Ovary (tissue), 9 donors: ENCODE results near the gene TRMT6. TPM values are rescaled to one million over a fixed set of nuclear protein-coding genes. Genes with fewer than 3 reads are reported as not detected.

Source experiments
- DNase-seq, 5 donors: peaks; one replicate each; pipeline ENCODE4 v3.0.0-alpha.2; 2019 to 2020
- H3K27ac ChIP-seq, 2 donors: fragments of 200-600 bp; one replicate each; pipeline versions ENCODE4 v1.5.1 to v1.8.0; 2019 to 2022
- H3K27me3 ChIP-seq: fragments of 200-600 bp; one replicate; pipeline ENCODE4 v1.8.0; 2022
- H3K36me3 ChIP-seq: fragments of 200-600 bp; sonication (generic); one replicate; pipeline ENCODE4 v1.5.1; 2019
- H3K4me1 ChIP-seq: one replicate; pipeline ENCODE4 v1.8.1; 2013; ENCODE audit warnings: mild to moderate bottlenecking, moderate library complexity; ENCODE audit not compliant: insufficient read depth
- H3K4me3 ChIP-seq: fragments of 200-600 bp; sonication (generic); one replicate; pipeline ENCODE4 v1.5.1; 2017
- H3K9me3 ChIP-seq, 2 donors: fragments of 200-600 bp in 1 of 2; sonication (generic) in 1 of 2; one replicate each; pipeline versions ENCODE4 v1.5.1 to v1.8.1; 2013 to 2019; ENCODE audit warnings: mild to moderate bottlenecking in 1 of 2, moderate library complexity in 1 of 2
- CTCF ChIP-seq, 3 donors: fragments of 450-650 bp in 2 of 3; fragments of 200-600 bp in 1 of 3; IDR thresholded peaks; one replicate each; pipeline versions ENCODE4 v1.5.1 to v1.8.0; 2016 to 2022; ENCODE audit warnings: antibody characterized with exemption in 3 of 3, mild to moderate bottlenecking in 1 of 3
- EP300 ChIP-seq: sonication (generic); formaldehyde crosslinking; IDR thresholded peaks from one replicate; pipeline ENCODE4 v1.6.1; 2017; ENCODE audit warnings: antibody characterized with exemption
- POLR2A ChIP-seq: fragments of 450-650 bp; IDR thresholded peaks from one replicate; pipeline ENCODE4 v1.6.1; 2017; ENCODE audit warnings: antibody characterized with exemption, mild to moderate bottlenecking, moderate library complexity
- WGBS, 3 donors: extraction: QIAGEN DNeasy Blood & Tissue Kit in 1 of 3; methylation state at CpG; one replicate each; pipeline versions ENCODE4 v1.1.5 to v1.1.7; 2013 to 2017; 5-methylcytosine and 5-hydroxymethylcytosine counted together
- intact Hi-C, 4 donors: fragments of 100-400 bp; cut with DNase I; formaldehyde crosslinking; loops; one replicate each; pipeline versions ENCODE4 v1.11.0 to v1.15.1; 2022 to 2023
- polyA plus RNA-seq, 2 donors: library from polyadenylated mRNA; stranded (reverse); fragments of 200-250 nt in 1 of 2; fragments of 350-450 nt in 1 of 2; fragmentation: Illumina TruSeq in 1 of 2; extraction: RNeasy Lipid Tissue Mini Kit (QIAGEN cat#74804) in 1 of 2; gene quantifications; one replicate each; pipeline ENCODE4 v1.2.3, GENCODE V29; 2013 to 2014
- total RNA-seq, 7 donors: library from RNA; depleted of rRNA in 2 of 7; stranded (reverse); fragments of >200 nt in 2 of 7; fragmentation: NEBNext Ultra II Directional in 3 of 7; extraction: Animal tissue kit (Norgen Biotek cat#: 25700) in 3 of 7; gene quantifications; one replicate each; pipeline versions ENCODE4 v1.1.0 to v1.2.4, GENCODE V29; 2016 to 2023
- donor health status: DM: no; HTN: no; CAD: no; lungs with moderate emphysema.
- donor health status: DM: no; HTN: no; CAD: no.
- donor health status: Bipolar disorder and iron deficiency.
- donor health status: DM: yes; HTN: yes; CAD: no.
- donor health status: DM: no; HTN: no; CAD: no.
- donor health status: DM: yes; HTN: yes; CAD: no.

TRMT6 gene
- total and polyA plus RNA-seq, 9 donors: 5.8 to 19.3 (median 11.5) TPM

- no peak for DNase-seq
- intact Hi-C loops: no loop called here
- Histone ChIP-seq H3K27ac (no peak overlapping the region), H3K4me3 (no peak overlapping the region), H3K9me3 (no peaks in the 10 kb centered on the region), H3K4me1 (no peaks in the 10 kb centered on the region), H3K36me3 (no peaks in the 10 kb centered on the region), H3K27me3 (no peaks in the 10 kb centered on the region)
- TF ChIP-seq EP300 (no peak), CTCF (IDR thresholded peaks at IDR 0.05) (no peak), POLR2A (no peak)
- WGBS, 3 donors: 72 to 77% (median 74%) methylated on average over 8 of the region's 8 CpGs
These were observed 30.4 kb downstream of the TRMT6 start for GRCh38 chr20:5919626-5920544.

GRCh38 chr20:5918856-5919625 lies 31.3 kb downstream of the TRMT6 start:
- DNase-seq: no peak
- Histone ChIP-seq H3K27me3 (no peaks in the 10 kb centered on the region), H3K9me3 (no peaks in the 10 kb centered on the region), H3K27ac (no peak overlapping the region), H3K36me3 (no peaks in the 10 kb centered on the region), H3K4me1 (no peaks in the 10 kb centered on the region), H3K4me3 (no peak overlapping the region)
- intact Hi-C loops: no loop called here
- 55 to 59% (median 56%) methylated on average over 3 of the region's 3 CpGs for WGBS, 3 donors
- TF ChIP-seq CTCF (IDR thresholded peaks at IDR 0.05) (no peak), EP300 (no peak), POLR2A (no peak)

- no peaks in the 10 kb centered on the region for H3K36me3 ChIP-seq
- H3K4me3 ChIP-seq: no peak overlapping the region
- no peaks in the 10 kb centered on the region for H3K27me3 ChIP-seq
- TF ChIP-seq POLR2A (no peak), EP300 (no peak), CTCF (IDR thresholded peaks at IDR 0.05) (no peak)
- H3K9me3 ChIP-seq: no peaks in the 10 kb centered on the region
- no peak overlapping the region for H3K27ac ChIP-seq
- peaks cover 6% of the 10 kb centered on the region for H3K4me1 ChIP-seq
- no peak for DNase-seq
- 0 to 15% (median 3%) methylated on average over 1 of the region's 1 CpG for WGBS, 3 donors
- intact Hi-C loops: no loop called here
These were observed 35.5 kb downstream of the TRMT6 start for GRCh38 chr20:5914859-5915258.

- no peak for DNase-seq
- no peaks in the 10 kb centered on the region for H3K36me3 ChIP-seq
- no peaks in the 10 kb centered on the region for H3K27me3 ChIP-seq
- TF ChIP-seq CTCF (IDR thresholded peaks at IDR 0.05) (no peak), EP300 (no peak), POLR2A (no peak)
- H3K27ac ChIP-seq: no peak overlapping the region
- H3K4me3 ChIP-seq: no peak overlapping the region
- intact Hi-C loops: no loop called here
- H3K9me3 ChIP-seq: no peaks in the 10 kb centered on the region
- WGBS, 3 donors: 89 to 97% (median 93%) methylated on average over 2 of the region's 2 CpGs
- H3K4me1 ChIP-seq: peaks cover 6% of the 10 kb centered on the region
These were observed 37.2 kb downstream of the TRMT6 start for GRCh38 chr20:5913166-5913565.
